Islet of Langerhans (tissue), 1 donor: Measurements from ENCODE around the gene AP1G2.

ENCODE experiments used
- FAIRE-seq: peaks from one replicate; lab custom pipeline; 2011; peaks lifted over from hg19 to GRCh38; lab: Jason Lieb, UNC

AP1G2 gene

GRCh38 chr14:23513818-23514643 is 53.6 kb downstream of the AP1G2 start:
- FAIRE-seq = no peak

DNA sequence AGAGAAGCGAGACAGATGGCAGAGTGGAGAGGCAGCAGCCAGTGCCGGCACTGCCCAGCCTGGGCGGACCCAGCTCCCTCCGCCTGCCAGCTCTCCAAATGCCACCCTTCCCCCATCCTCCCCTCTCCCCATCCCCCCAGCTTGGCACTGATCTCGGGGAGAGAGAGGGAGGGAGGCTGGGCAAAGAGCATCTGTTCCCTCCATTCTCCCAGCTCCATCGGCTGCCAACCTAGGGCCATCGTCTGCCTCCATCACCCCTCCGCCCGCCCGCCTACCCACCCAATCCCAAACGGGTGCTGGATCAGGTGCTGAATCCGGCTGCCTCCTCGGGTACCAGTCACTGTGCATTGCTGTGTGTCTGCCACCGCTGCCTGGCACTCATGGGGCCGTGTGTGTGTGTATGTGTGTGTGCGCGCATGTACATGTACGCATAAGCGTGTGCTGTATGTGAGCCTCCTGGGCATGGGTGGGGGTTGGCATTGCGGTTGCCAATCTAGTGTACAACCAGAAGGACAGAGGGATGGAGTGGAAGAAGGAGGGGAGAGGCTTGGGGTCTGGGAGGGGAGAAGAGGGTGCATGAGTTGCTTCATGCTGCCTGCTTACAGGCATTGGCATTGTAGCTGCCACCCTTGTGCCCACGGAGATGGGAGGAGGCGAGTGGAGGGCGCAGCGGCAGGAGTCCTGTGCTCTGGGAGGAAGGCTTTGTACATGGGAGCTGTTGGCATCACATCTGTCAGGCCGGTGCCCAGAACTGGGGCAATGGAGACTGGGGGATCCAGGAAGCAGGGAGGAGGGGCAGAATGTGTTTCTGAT is 54.4 kb downstream of the AP1G2 start:
- FAIRE-seq = no peak

DNA sequence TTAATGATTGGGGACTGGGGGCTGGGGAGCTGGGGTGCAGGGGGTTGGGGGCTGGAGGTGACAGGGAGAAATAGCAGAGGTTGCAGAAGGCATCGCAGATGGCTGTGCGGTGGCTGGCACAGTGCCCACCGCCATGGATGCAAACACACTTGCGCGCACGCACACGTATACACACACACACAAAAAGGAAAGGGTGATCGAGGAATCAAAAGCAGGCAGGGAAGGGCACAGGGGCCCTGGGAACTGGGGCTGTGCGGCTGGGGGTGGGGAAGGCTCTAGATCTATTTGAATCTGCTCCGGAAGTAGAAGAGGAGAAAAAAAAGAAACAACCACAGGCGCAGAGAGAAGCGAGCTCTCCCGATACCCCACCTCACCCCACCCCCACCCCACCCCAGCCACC is 55.4 kb downstream of the AP1G2 start:
- FAIRE-seq = no peak
